GM10248 (cell line): Measurements from ENCODE around the gene ATP10B.

ENCODE experiments used
- CTCF ChIA-PET: fragments of 300-600 bp; sonication (Branson Sonifier 250); formaldehyde crosslinking; extraction: SDS; loops from one replicate; lab custom pipeline; 2021; ENCODE audit warnings: antibody characterized with exemption; lab: Yijun Ruan, JAX
- POLR2A ChIA-PET: fragments of 350-650 bp; sonication (Branson Sonifier 250); formaldehyde crosslinking; extraction: SDS; loops from one replicate; lab custom pipeline; 2020; ENCODE audit warnings: antibody characterized with exemption; lab: Yijun Ruan, JAX
- DNase-seq: peaks from one replicate; pipeline ENCODE4 v3.0.0; 2012; ENCODE audit errors: extremely low spot score
- TF ChIP-seq, protein P1 (sequence below): IDR thresholded peaks from 2 replicates; pipeline ENCODE4 v1.5.1; 2012; ENCODE audit warnings: mild to moderate bottlenecking, low read depth; ENCODE audit errors: extremely low read depth, missing control alignments, control extremely low read depth

The ATP10B gene

DNA sequence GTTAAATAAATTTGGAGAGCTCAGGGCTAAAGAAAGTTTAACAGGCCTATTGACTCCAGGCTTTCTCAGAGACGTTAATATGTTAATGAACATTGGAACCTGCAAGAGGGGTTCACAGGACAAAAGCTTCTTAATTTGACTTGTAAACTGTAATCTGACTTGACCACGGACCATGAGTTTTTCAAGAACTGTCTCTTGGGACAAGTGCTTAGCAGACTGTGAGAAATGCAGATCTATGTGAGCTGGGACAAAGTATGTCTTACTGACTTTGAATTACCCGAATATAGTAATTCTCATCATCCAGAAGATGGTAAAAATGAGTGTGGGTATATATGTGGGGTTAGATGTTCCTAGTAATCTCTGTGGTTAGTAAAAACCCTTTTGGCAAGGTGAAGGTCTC is 186.6 kb downstream of the ATP10B start:
- ChIA-PET CTCF (no interaction called here), POLR2A (no interaction called here)
- DNase-seq: no peak
- TF ChIP-seq, protein P1, sequence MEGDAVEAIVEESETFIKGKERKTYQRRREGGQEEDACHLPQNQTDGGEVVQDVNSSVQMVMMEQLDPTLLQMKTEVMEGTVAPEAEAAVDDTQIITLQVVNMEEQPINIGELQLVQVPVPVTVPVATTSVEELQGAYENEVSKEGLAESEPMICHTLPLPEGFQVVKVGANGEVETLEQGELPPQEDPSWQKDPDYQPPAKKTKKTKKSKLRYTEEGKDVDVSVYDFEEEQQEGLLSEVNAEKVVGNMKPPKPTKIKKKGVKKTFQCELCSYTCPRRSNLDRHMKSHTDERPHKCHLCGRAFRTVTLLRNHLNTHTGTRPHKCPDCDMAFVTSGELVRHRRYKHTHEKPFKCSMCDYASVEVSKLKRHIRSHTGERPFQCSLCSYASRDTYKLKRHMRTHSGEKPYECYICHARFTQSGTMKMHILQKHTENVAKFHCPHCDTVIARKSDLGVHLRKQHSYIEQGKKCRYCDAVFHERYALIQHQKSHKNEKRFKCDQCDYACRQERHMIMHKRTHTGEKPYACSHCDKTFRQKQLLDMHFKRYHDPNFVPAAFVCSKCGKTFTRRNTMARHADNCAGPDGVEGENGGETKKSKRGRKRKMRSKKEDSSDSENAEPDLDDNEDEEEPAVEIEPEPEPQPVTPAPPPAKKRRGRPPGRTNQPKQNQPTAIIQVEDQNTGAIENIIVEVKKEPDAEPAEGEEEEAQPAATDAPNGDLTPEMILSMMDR: no peak

DNA sequence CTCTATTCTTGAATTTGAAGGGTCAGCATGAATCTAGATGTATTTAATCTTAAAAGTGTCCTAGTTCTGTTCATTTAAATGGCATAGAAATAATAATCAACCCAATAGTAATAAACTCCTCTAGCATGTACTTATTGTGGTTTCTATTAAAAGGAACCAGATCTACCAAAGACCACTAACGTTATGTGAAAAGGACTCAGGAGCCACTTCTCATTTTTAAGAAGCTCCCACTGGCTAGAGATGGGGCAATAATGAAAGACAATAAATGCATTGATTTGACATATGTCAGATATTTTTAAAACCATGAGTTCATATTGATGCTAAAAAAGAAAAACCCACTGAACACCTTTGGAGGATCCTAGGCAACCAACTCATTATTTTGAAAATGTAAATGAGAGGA is 191.9 kb downstream of the ATP10B start:
- POLR2A ChIA-PET: no interaction called here
- no peak for DNase-seq
- TF ChIP-seq, protein P1: no peak
- CTCF ChIA-PET: no interaction called here

DNA sequence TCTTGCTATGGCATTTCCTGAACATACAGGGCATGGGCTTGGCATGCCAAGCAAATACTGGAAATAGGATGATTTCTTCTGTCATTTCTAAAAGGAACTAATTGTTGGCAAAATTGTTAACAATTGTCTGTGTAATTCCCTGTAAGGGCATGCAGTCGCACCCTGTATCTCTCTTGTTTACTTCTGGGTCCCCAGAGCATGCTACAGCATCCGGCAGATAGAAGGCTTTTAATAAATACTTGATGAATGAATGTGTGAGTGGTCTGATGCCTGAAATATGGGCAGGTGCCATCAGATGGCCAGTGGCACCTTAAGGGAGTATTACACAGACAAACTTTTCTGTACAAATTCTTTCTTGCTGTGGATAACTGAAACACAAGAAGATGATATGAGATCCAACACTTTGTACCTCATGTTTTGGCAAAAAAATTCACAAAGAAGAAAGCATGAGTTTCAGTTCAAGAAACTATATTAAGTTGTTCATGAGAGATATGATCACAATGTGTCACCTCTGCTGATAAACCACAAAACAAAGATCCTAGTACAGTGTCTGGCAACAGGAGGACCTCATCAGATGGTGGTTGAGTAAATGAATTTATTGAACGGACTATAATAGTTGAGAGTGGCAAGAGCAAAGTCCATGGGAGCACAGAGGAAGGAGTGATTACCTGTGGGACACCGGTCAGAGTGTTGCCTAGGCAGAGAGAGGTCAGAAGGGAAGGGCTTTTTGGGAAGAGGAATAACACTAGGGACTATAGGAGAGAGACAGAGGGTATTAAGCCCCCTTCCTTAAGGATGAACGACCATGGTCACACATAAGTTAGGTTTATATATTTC is 194.2 kb downstream of the ATP10B start:
- TF ChIP-seq, protein P1: no peak
- POLR2A ChIA-PET: no interaction called here
- CTCF ChIA-PET: no interaction called here
- no peak for DNase-seq

DNA sequence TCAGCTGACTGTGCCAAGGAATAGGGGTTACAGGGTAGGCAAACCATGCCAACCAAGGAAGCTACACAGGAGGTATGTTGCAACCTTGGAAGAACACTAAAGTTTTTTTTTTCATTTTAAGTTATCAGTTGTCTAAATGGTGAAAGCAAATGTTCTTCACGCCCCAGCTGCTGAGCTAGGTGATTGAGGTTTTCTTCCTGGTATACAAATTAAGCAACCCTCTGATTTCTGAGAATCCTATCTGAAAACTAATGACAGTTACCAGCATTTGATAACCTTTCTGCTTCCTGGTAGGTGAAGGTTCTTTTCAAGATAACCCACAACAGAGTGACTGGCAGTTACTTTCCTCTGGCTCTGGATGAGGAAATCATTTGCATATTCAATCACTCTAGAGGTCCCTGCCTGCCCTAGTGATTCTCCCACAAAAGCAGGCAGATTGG is 194.9 kb downstream of the ATP10B start:
- no peak for DNase-seq
- ChIA-PET POLR2A (no interaction called here), CTCF (no interaction called here)
- TF ChIP-seq, protein P1: no peak

DNA sequence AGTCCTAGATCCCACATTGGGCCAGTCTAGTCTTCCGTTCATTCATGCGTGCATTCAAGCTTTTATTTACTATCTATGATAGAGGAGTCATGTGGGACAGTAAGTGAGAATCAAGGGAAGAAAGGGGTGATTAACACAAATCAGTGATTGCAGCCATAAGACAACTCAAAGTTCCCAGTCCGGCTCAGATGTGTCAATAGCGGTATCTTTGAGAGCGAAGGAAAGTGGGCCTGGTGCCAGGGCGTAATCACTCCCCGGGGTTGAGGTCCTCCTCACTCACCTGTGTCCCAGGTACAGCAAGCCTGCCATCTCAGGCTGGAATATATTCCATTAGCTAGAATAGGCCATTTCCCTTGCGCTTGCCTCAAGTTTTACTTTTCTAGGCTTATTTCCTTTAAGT is 196.3 kb downstream of the ATP10B start:
- TF ChIP-seq, protein P1: no peak
- no peak for DNase-seq
- CTCF ChIA-PET: no interaction called here
- POLR2A ChIA-PET: no interaction called here

- ChIA-PET POLR2A (no interaction called here), CTCF (interaction anchor here (1.0 to 1.1 kb wide), 2 partner anchors 12 to 25 kb away, joined by 3 to 5 read pairs; no protein-coding TSS in a partner anchor)
- TF ChIP-seq, protein P1: no peak
- DNase-seq: no peak
Measured at GRCh38 chr5:160651692-160652645, 200.0 kb downstream of the ATP10B start.
